H1 (cell line): ENCODE measurements around the gene RNF212. TPM values are rescaled to one million over a fixed set of nuclear protein-coding genes. Genes with fewer than 3 reads are reported as not detected.

Experiments used
- RBBP5 ChIP-seq: IDR thresholded peaks from 2 replicates; pipeline ENCODE4 v1.7.1; 2012; ENCODE audit warnings: low read depth, mild to moderate bottlenecking, inconsistent platforms, low read length, moderate library complexity, borderline replicate concordance
- SP4 ChIP-seq: IDR thresholded peaks from 2 replicates; pipeline ENCODE4 v1.6.1; 2012; ENCODE audit warnings: low read length, inconsistent platforms
- polyA plus RNA-seq, 7 experiments: library from polyadenylated mRNA; depleted of rRNA in 3 of 7; stranded (reverse) in 5 of 7; unstranded in 2 of 7; fragments of >200 nt in 5 of 7; fragments of 200-250 nt in 2 of 7; gene quantifications; 1 replicate in 5 of 7; 2 replicates in 1 of 7; 4 replicates in 1 of 7; pipeline versions ENCODE4 v1.2.1 to v1.2.3, GENCODE V29; 2011 to 2013; ENCODE audit warnings: missing spikeins in 2 of 7, mixed read lengths in 2 of 7
- total RNA-seq: library from RNA; stranded (reverse); fragmentation: NEBNext Ultra II Directional; extraction: Animal tissue kit (Norgen Biotek cat#: 25700); gene quantifications from 2 replicates; pipeline ENCODE4 v1.2.1, GENCODE V29; 2021
- TF ChIP-seq, protein P1 (sequence below): IDR thresholded peaks from 2 replicates; pipeline ENCODE4 v1.6.1; 2012; ENCODE audit warnings: low read length, inconsistent platforms

RNF212 gene
- total and polyA plus RNA-seq, 2 of the 8 experiments (the other 6 are each of a cell fraction or from before 2014, with no cell fraction given) = 3.4 to 5.4 TPM

DNA sequence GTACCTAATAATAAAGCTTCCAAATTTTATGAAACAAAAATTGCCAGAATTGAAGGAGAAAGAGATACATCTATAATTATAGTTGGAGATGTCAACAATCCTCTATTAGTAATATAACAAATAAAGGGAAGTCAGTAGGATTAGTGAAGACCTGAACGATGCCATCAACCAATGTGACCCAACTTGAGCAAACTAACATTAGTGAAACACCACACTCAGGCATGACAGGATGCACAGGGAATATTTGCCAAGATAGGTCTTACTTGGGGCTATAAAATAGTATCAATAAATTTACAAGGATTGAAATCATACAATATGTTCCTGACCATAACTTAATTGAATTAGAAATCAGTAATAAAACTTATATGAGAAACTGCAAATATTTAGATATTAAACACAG is 47.0 kb upstream of the RNF212 start (continued):
- TF ChIP-seq, protein P1, sequence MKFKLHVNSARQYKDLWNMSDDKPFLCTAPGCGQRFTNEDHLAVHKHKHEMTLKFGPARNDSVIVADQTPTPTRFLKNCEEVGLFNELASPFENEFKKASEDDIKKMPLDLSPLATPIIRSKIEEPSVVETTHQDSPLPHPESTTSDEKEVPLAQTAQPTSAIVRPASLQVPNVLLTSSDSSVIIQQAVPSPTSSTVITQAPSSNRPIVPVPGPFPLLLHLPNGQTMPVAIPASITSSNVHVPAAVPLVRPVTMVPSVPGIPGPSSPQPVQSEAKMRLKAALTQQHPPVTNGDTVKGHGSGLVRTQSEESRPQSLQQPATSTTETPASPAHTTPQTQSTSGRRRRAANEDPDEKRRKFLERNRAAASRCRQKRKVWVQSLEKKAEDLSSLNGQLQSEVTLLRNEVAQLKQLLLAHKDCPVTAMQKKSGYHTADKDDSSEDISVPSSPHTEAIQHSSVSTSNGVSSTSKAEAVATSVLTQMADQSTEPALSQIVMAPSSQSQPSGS = no peak
- TF ChIP-seq SP4 = no peak
- no peak for TF ChIP-seq RBBP5
